GM10266 (cell line): ENCODE data around the gene RSPO3.
A peak's percentile ranks its signal among the peaks of the same experiment; 100 is the strongest.

Experiments
- DNase-seq: peaks from one replicate; pipeline ENCODE4 v3.0.0; 2012; ENCODE audit errors: extremely low spot score
- TF ChIP-seq, protein P1 (sequence below): IDR thresholded peaks from 2 replicates; pipeline ENCODE4 v1.5.1; 2012; ENCODE audit warnings: mild to moderate bottlenecking, low read depth; ENCODE audit not compliant: control insufficient read depth, insufficient read depth; ENCODE audit errors: missing control alignments

Gene RSPO3

GRCh38 chr6:127177030-127177922, 58.8 kb downstream of the RSPO3 start:
- DNase-seq: no peak
- TF ChIP-seq, protein P1, sequence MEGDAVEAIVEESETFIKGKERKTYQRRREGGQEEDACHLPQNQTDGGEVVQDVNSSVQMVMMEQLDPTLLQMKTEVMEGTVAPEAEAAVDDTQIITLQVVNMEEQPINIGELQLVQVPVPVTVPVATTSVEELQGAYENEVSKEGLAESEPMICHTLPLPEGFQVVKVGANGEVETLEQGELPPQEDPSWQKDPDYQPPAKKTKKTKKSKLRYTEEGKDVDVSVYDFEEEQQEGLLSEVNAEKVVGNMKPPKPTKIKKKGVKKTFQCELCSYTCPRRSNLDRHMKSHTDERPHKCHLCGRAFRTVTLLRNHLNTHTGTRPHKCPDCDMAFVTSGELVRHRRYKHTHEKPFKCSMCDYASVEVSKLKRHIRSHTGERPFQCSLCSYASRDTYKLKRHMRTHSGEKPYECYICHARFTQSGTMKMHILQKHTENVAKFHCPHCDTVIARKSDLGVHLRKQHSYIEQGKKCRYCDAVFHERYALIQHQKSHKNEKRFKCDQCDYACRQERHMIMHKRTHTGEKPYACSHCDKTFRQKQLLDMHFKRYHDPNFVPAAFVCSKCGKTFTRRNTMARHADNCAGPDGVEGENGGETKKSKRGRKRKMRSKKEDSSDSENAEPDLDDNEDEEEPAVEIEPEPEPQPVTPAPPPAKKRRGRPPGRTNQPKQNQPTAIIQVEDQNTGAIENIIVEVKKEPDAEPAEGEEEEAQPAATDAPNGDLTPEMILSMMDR: no peak

DNA sequence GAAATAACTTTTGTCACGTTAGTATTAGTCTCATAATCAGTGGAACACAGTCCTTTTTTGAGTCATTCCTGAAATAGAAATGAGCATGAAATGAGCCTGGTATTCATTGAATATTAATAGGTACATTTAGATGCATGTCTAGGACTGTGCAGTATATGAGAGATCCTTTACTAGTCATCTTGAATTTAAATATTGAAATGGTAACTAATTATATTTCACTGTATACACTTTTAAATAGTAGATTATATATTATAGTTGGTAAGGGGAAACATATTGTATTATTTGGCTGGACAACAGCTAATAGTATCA, 59.4 kb downstream of the RSPO3 start:
- no peak for DNase-seq
- TF ChIP-seq, protein P1: no peak

- TF ChIP-seq, protein P1: no peak
These were observed 60.3 kb downstream of the RSPO3 start for GRCh38 chr6:127178746-127179145.

DNA sequence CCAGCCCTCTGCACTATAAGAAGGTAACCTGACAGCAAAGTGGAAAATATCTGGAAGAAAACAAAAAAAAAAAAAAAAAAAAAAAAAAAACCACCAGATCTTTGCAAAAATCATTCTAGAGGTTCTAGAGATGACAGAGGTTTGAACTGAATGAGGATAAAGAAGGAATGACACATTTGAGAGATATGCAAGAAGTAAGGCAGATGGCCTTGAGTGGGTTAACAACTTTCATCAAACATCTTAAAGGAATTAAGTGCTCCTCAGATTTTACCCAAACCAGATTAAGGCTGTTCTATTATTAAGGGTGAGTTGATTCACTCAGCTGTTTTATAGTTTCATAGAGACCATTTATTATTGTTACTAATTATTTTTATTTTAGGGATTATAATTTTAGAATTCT, 62.0 kb downstream of the RSPO3 start:
- no peak for DNase-seq
- TF ChIP-seq, protein P1: no peak

More at GRCh38 chr6:127178746-127179145, 60.3 kb downstream of the RSPO3 start:
- DNase-seq: no peak

DNA sequence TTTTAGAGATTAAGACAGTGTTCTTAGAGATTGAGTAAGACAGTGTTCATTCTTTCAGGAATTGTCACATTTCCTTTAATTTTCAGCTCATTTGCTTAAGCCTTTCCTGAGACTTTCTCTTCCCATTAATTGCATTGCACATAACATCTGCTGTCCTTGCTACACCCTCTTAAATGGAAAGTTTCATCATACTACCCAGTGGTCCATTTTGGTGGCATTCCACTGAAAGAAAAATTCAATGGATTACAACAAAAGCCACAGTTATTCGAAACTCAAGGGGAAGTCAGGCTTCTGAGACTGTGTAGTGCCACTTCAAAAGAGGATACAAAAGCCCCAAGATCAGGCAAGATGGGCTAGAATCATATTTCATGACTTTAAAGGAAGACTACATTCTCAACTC, 64.0 kb downstream of the RSPO3 start:
- no peak for DNase-seq
- TF ChIP-seq, protein P1: no peak

- TF ChIP-seq, protein P1: no peak
- DNase-seq: no peak
These were observed 67.0 kb downstream of the RSPO3 start for GRCh38 chr6:127185437-127185995.

- DNase-seq: peak; percentile 22
- TF ChIP-seq, protein P1: peak; percentile 61
These were observed 68.4 kb downstream of the RSPO3 start for GRCh38 chr6:127186889-127187288.
